Fibroblast of pulmonary artery (primary cell): Measurements from ENCODE around the gene CDH15.
A peak's percentile ranks its signal among the peaks of the same experiment; 100 is the strongest.

Source experiments
- DNase-seq: peaks from one replicate; pipeline ENCODE4 v3.0.0-alpha.2; 2010; ENCODE audit warnings: low read depth
- H3K4me3 ChIP-seq: replicated peaks from 2 replicates; pipeline ENCODE4 v1.5.1; 2011; ENCODE audit warnings: low read depth, mild to moderate bottlenecking, control low read depth, low read length, moderate library complexity
- TF ChIP-seq, protein P1 (sequence below): IDR thresholded peaks from 2 replicates; pipeline ENCODE4 v1.5.1; 2011; ENCODE audit warnings: mild to moderate bottlenecking, control low read depth, low read length, inconsistent platforms; ENCODE audit errors: missing control alignments

The CDH15 gene

DNA sequence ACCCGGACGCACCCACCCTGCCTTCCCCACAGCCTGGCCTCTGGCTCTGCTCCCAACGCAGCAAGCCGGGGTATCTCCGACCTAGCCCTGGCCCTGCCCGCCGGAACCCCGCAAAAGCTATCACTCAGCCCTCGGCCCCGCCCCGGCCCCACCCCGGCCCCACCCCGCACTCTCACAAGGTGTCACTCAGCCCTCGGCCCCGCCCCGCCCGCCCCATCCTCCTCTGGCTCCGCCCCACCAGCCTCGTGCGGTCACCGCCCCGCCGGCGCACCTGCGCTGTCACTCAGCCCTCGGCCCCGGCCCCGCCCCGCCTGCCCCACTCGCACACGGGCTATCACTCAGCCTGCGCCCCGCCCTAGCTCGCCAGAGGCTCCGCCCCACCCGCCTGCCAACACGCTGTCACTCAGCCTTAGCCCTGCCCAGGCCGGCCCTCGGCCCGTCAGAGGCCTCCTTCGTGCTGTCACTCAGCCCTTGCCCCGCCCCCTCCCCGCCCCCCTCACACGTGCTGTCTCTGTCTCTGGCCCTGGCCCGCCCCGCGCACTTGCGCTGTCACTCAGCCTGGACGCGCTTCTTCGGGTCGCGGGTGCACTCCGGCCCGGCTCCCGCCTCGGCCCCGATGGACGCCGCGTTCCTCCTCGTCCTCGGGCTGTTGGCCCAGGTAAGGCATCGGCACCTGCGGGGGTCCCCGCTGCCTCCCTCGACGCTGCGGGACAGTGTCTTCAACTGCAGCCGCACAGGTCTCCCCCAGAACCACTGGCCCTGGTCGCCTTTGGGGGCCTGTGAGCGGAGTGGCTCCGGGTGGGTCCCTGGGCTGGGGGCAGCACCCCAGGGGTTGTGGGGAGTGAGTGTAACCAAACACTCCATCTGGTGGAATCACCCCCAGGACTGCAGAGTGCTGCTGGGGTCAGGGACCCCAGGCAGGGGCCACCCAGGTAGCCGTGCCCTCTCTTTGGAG is at the start of gene CDH15:
CDH15 (plus strand) TSS at position 533 of the 955 bp plus-strand sequence; CDS start at position 617, 84 bp downstream.
- TF ChIP-seq, protein P1, sequence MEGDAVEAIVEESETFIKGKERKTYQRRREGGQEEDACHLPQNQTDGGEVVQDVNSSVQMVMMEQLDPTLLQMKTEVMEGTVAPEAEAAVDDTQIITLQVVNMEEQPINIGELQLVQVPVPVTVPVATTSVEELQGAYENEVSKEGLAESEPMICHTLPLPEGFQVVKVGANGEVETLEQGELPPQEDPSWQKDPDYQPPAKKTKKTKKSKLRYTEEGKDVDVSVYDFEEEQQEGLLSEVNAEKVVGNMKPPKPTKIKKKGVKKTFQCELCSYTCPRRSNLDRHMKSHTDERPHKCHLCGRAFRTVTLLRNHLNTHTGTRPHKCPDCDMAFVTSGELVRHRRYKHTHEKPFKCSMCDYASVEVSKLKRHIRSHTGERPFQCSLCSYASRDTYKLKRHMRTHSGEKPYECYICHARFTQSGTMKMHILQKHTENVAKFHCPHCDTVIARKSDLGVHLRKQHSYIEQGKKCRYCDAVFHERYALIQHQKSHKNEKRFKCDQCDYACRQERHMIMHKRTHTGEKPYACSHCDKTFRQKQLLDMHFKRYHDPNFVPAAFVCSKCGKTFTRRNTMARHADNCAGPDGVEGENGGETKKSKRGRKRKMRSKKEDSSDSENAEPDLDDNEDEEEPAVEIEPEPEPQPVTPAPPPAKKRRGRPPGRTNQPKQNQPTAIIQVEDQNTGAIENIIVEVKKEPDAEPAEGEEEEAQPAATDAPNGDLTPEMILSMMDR, result no peak
- no peak within 1 kb of the TSS for H3K4me3 ChIP-seq
- DNase-seq, result peak; percentile 75

DNA sequence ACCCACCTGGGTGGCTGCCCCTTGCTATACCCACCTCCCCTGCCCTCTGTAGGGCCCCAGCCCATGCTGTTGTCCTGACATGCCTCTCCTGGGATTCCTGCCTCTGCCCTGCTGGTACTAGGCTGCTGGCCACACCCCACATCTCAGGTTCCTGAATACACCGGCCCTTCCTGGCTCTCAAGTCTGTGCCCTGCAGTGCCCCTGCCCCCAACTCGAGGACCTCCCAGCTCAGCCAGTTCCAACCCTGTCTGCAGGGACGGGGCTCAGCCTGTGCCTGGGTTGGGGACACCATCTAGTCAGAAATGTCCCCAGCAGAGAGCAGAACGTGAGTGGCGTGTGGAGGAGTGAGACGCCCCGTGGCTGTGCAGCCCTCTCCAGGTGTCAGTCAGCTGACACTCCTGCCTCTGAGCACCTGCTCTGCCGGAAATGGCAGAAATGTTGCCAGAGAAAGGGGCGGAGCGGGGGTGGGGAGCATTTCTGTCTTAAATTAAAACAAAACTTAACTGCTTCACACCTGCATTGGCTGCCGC is 49.2 kb upstream of the CDH15 start:
- no peak for DNase-seq
- TF ChIP-seq, protein P1, result no peak
- no peak overlapping the region for H3K4me3 ChIP-seq

DNA sequence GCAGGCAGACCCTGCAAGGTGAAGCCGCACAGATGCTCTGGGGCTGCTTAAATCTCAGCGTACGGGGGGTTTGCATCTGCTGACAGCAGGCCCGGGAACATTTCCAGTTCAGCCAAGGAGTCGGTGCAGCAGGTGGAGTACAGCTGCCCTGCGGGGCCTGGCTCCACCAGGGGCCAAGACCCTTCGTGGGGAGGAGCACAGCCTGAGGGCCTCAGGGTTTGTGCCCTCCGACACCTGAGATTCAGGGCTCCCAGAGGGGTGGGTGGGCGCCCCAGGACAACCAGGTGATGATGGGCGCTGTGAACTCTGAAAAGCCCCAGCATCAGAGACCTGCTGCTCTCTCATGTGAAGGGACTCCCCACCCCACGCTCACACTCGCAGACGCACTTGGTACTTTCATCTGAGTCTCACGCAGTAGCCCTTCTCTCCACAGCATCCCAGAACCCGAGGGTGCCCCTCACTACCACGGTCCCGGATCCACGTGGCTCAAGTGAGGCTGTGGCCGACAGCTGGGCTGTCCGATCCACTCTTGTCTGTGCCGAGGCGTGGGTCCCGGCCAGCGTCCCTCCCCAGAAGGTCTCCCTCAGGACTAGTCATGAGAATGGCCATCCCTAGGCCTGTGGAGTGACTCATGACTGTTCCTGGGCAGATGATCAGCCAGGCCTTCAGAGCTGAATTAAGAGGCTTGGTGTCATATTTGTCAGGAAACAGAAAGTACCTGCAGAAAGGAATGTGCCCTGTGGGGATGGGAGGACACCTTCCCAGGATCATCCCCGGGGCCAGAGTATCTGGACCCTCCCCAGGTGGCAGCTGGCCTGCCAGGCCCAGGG is 48.3 kb upstream of the CDH15 start:
- no peak for DNase-seq
- H3K4me3 ChIP-seq, result no peak overlapping the region
- TF ChIP-seq, protein P1, result no peak

- DNase-seq, result no peak
- H3K4me3 ChIP-seq, result no peak overlapping the region
- TF ChIP-seq, protein P1, result no peak
These were observed 47.8 kb upstream of the CDH15 start for GRCh38 chr16:89123831-89124100.

GRCh38 chr16:89129378-89129777 is 42.2 kb upstream of the CDH15 start:
- TF ChIP-seq, protein P1, result no peak
- no peak for DNase-seq
- H3K4me3 ChIP-seq, result no peak overlapping the region

DNA sequence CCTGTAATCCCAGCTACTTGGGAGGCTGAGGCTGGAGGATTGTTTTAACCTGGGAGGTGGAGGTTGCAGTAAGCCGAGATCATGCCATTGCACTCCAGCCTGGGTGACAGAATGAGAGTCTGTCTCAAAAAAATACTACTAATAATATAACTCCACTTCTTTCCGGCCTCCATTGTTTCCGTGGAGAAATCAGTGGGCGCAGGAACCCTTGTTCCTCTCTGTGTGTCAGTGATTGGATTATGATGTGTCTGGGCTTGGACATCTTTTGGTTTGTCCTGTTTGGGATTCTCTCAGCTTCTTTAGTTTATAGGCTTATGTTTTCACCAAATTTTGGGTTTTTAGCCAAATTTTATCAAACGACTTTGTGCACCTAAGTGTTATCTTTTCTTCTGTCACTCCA is 41.1 kb upstream of the CDH15 start:
- TF ChIP-seq, protein P1, result no peak
- no peak overlapping the region for H3K4me3 ChIP-seq
- no peak for DNase-seq
